ENCODE results near the gene GADL1.

The GADL1 gene

GRCh38 chr3:30691249-30691880 is 203.1 kb downstream of the GADL1 start:
- H3K9me3 Mint-ChIP-seq: no peaks in the 10 kb centered on the region
- peak; percentile 25 for DNase-seq
- H3K4me1 Mint-ChIP-seq: peaks cover 26% of the 10 kb centered on the region
- H3K4me3 Mint-ChIP-seq: no peak overlapping the region
- TF ChIP-seq CTCF (IDR thresholded peaks at IDR 0.05): no peak
- peaks cover 24% of the 10 kb centered on the region for H3K36me3 Mint-ChIP-seq (ENCODE audit: low read depth)
- H3K27ac Mint-ChIP-seq: peak overlapping the region; percentile 84
- no peaks in the 10 kb centered on the region for H3K27me3 Mint-ChIP-seq (ENCODE audit: low read depth, poor library complexity)

DNA sequence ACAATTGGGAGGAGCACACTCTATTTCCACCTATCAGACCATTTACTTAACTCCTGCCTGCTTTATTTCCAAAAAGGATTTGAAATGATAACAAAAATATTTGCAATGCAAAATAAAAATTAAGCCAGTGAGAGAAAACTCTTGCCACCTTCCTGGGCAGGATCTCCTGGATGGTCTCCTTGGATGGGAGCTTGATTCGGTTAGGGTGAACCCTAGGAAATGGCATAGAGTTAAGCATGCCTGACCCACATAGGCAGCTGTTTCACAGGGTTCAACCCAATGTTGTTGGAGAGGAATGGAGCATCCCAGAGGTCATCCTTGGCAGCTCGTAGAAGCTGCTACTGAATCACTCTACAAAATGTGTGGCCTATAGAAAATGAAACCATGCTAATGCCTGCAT is 204.3 kb downstream of the GADL1 start:
- peaks cover 29% of the 10 kb centered on the region for H3K36me3 Mint-ChIP-seq (ENCODE audit: low read depth)
- H3K4me1 Mint-ChIP-seq: peaks cover 27% of the 10 kb centered on the region
- TF ChIP-seq CTCF (IDR thresholded peaks at IDR 0.05): no peak
- H3K27me3 Mint-ChIP-seq (ENCODE audit: low read depth, poor library complexity): no peaks in the 10 kb centered on the region
- no peak overlapping the region for H3K4me3 Mint-ChIP-seq
- DNase-seq: no peak
- H3K27ac Mint-ChIP-seq: no peak overlapping the region
- H3K9me3 Mint-ChIP-seq: no peaks in the 10 kb centered on the region

- Mint-ChIP-seq H3K4me3 (no peak overlapping the region), H3K36me3 (ENCODE audit: low read depth) (peaks cover 34% of the 10 kb centered on the region), H3K9me3 (no peaks in the 10 kb centered on the region), H3K27ac (peak overlapping the region; percentile 95), H3K27me3 (ENCODE audit: low read depth, poor library complexity) (no peaks in the 10 kb centered on the region), H3K4me1 (peaks cover 36% of the 10 kb centered on the region)
- no peak for DNase-seq
- TF ChIP-seq CTCF (IDR thresholded peaks at IDR 0.05): no peak
Measured at GRCh38 chr3:30688776-30689641, 205.5 kb downstream of the GADL1 start.

GRCh38 chr3:30687930-30688570 is 206.4 kb downstream of the GADL1 start:
- DNase-seq: no peak
- H3K36me3 Mint-ChIP-seq (ENCODE audit: low read depth): peaks cover 37% of the 10 kb centered on the region
- H3K4me3 Mint-ChIP-seq: no peak overlapping the region
- no peak for TF ChIP-seq CTCF (IDR thresholded peaks at IDR 0.05)
- no peaks in the 10 kb centered on the region for H3K9me3 Mint-ChIP-seq
- H3K4me1 Mint-ChIP-seq: peaks cover 39% of the 10 kb centered on the region
- no peak overlapping the region for H3K27ac Mint-ChIP-seq
- H3K27me3 Mint-ChIP-seq (ENCODE audit: low read depth, poor library complexity): no peaks in the 10 kb centered on the region

- H3K36me3 Mint-ChIP-seq (ENCODE audit: low read depth): peaks cover 33% of the 10 kb centered on the region
- H3K4me3 Mint-ChIP-seq: no peak overlapping the region
- TF ChIP-seq CTCF (IDR thresholded peaks at IDR 0.05): no peak
- H3K27ac Mint-ChIP-seq: no peak overlapping the region
- H3K9me3 Mint-ChIP-seq: no peaks in the 10 kb centered on the region
- H3K4me1 Mint-ChIP-seq: peaks cover 42% of the 10 kb centered on the region
- DNase-seq: no peak
- no peaks in the 10 kb centered on the region for H3K27me3 Mint-ChIP-seq (ENCODE audit: low read depth, poor library complexity)
Measured at GRCh38 chr3:30686799-30687198, 207.7 kb downstream of the GADL1 start.

Data from nephron progenitor cell (in vitro differentiated cells).